Measurements from ENCODE around the gene SPIRE1. TPM values are rescaled to one million over a fixed set of nuclear protein-coding genes. Genes with fewer than 3 reads are reported as not detected.
"Not testable (repeated sequence)": the region's sequence is repeated elsewhere in the genome, so short reads cannot be mapped to it uniquely, and the experiment has no call there.

Gene SPIRE1
- total RNA-seq, 2 donors from 2014 or later: 1.9 to 2.3 TPM

DNA sequence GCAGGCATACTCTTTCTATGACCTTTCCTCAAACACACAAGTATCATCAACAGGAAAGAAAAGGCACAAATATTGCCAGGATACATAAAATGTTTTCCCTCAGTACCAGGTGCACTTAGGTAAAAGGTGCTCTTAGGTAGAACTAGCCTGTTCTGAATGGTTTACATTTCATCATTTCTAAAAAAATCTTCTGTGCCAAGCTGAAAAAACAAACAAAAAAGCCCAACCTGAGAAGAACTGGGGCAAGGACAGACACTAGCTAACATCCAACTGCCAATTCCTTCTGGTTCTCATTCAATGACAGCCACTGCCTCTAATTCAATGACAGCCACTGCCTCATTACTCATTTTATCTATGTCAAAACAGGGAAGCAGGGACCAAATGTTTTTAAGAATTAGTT lies 68.5 kb downstream of the SPIRE1 start:
- H3K27ac Mint-ChIP-seq: no peak overlapping the region
- no peaks in the 10 kb centered on the region for H3K36me3 Mint-ChIP-seq
- no peak for ATAC-seq
- no peaks in the 10 kb centered on the region for H3K9me3 Mint-ChIP-seq
- DNase-seq (ENCODE audit: low spot score in 2 of 2): no peak

- H3K9me3 Mint-ChIP-seq: no peaks in the 10 kb centered on the region
- no peaks in the 10 kb centered on the region for H3K36me3 Mint-ChIP-seq
- H3K27ac Mint-ChIP-seq: no peak overlapping the region
- DNase-seq (ENCODE audit: low spot score in 2 of 2) (no peak), ATAC-seq (no peak)
These were observed 71.0 kb downstream of the SPIRE1 start for GRCh38 chr18:12586956-12587355.

DNA sequence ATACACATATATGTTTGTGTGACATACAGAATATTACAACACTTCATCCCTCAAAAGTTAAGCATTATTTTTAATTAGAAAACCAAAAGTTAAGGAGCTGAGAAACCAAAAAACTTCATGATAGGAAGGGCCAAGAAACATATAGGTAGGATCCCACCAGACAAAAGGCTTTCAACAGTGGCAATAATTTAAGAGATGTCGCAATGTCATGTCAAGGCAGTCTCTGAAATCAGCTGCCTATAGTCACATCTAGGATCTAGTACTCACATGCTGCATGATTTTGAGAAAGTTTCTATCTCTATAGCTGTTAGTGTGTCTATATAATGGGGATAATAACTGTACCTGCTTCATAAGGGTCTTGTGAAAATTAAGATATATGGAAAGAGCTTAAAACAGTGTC lies 72.7 kb downstream of the SPIRE1 start:
- Mint-ChIP-seq H3K36me3 (no peaks in the 10 kb centered on the region), H3K27ac (no peak overlapping the region), H3K9me3 (no peaks in the 10 kb centered on the region)
- DNase-seq (ENCODE audit: low spot score in 2 of 2): no peak
- no peak for ATAC-seq

GRCh38 chr18:12580630-12581342 lies 77.1 kb downstream of the SPIRE1 start:
- ATAC-seq: no peak
- no peak for DNase-seq (ENCODE audit: low spot score in 2 of 2)
- no peaks in the 10 kb centered on the region for H3K9me3 Mint-ChIP-seq
- H3K36me3 Mint-ChIP-seq: no peaks in the 10 kb centered on the region
- no peak overlapping the region for H3K27ac Mint-ChIP-seq

DNA sequence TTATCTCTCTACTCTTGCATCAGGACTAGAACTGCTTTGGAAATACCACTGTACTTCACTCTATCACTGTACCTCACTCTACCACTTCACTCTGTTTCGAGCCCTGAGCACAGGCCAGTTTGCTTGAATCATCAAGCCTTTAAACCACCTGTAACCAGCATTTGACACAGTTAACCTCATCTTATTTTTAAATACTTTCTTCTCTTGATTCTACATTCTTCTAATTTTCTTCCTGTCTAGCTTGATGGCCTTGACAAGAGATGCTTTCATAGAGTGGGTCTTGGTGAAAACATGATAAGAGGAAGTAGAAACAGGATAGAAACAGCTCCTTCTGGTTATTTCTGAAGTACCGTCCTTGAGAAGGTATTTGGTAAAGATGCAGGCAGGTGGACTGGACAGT lies 78.1 kb downstream of the SPIRE1 start:
- DNase-seq (ENCODE audit: low spot score in 2 of 2) (no peak), ATAC-seq (no peak)
- Mint-ChIP-seq H3K9me3 (no peaks in the 10 kb centered on the region), H3K27ac (no peak overlapping the region), H3K36me3 (no peaks in the 10 kb centered on the region)

DNA sequence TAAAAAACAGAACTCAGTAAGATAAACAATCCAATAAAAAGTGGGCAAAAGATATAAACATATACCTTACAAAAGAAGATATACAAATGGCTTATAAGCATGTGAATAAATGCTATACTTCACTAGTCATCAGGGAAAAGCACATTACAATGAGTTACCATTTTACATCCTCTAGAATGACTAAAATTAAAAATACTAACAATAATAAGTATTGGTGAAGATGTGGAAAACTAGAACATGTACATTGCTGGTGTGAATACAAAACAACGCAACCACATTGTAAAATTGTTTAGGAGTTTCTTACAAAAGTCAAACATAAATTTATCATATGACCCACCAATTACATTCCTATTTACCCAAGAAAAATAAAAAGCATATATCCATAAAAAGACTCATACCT lies 80.1 kb downstream of the SPIRE1 start:
- DNase-seq (ENCODE audit: low spot score in 2 of 2) (no peak), ATAC-seq (no peak)
- Mint-ChIP-seq H3K27ac (no peak overlapping the region), H3K36me3 (no peaks in the 10 kb centered on the region), H3K9me3 (no peaks in the 10 kb centered on the region)

DNA sequence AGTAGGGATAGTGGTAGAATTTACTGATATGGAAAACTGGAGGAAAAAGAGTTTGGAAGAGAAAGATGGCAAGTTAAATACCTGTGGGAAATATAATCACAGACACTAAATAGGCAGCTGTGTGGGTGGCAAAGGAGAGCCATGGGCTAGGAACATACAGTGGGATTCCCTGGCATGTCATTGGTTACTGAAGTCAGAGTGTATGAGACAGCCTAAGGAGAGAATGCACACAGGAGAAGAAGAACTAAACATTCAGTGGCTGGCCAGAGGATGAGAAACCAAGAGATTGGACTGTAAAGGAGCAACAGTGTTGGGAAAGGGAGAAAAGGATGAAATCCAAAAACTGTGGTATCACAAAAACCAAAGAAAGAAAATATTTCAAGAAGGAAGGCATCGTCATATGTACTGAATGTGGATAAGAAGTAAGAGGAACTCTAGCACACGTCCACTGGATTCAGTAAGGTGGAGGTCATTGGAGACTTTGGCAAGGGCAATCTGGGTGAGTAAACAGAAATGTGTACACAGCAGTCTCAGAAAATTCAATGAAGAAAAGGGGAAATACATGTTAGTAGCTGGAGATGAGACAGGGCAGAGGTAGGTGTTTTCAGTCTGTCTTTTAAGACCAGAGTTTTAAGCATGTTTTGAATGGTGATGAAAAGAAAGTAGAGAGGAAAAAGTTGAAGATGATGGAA lies 83.3 kb downstream of the SPIRE1 start:
- H3K36me3 Mint-ChIP-seq: no peaks in the 10 kb centered on the region
- H3K27ac Mint-ChIP-seq: no peak overlapping the region
- H3K9me3 Mint-ChIP-seq: no peaks in the 10 kb centered on the region
- DNase-seq (ENCODE audit: low spot score in 2 of 2): no peak
- ATAC-seq: no peak

GRCh38 chr18:12571630-12572029 lies 86.3 kb downstream of the SPIRE1 start:
- H3K27ac Mint-ChIP-seq: no peak overlapping the region
- no peaks in the 10 kb centered on the region for H3K36me3 Mint-ChIP-seq
- ATAC-seq: no peak
- H3K9me3 Mint-ChIP-seq: no peaks in the 10 kb centered on the region
- DNase-seq (ENCODE audit: low spot score in 2 of 2): no peak

DNA sequence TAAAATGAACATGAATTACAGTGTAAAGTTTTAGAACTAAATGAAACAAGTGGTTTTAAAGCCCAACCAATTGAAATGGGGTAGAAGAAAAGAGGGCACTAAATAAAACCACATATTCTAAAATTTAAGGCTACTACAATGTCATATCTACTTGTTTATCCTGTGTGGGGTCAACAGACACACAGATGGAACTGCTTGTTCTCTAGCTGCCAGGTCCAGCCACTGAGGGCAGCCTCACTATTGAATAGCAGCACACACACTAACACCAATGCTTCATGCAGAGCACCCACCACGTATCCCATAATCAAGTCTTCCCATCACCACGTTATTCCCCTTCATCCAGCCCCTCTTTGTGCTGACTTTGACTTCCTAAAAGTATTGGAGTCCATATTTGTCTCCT lies 88.1 kb downstream of the SPIRE1 start:
- H3K27ac Mint-ChIP-seq: no peak overlapping the region
- DNase-seq (ENCODE audit: low spot score in 2 of 2) (no peak), ATAC-seq (no peak)
- no peaks in the 10 kb centered on the region for H3K9me3 Mint-ChIP-seq
- H3K36me3 Mint-ChIP-seq: no peaks in the 10 kb centered on the region

- Mint-ChIP-seq H3K9me3 (no peaks in the 10 kb centered on the region), H3K36me3 (no peaks in the 10 kb centered on the region), H3K27ac (no peak overlapping the region)
- no peak for DNase-seq (ENCODE audit: low spot score in 2 of 2)
- no peak for ATAC-seq
These were observed 90.1 kb downstream of the SPIRE1 start for GRCh38 chr18:12567849-12568248.

- Mint-ChIP-seq H3K9me3 (no peaks in the 10 kb centered on the region), H3K27ac (no peak overlapping the region), H3K36me3 (no peaks in the 10 kb centered on the region)
- ATAC-seq (no peak), DNase-seq (ENCODE audit: low spot score in 2 of 2) (no peak)
These were observed 93.0 kb downstream of the SPIRE1 start for GRCh38 chr18:12564861-12565260.

- no peak overlapping the region for H3K27ac Mint-ChIP-seq
- H3K9me3 Mint-ChIP-seq: no peaks in the 10 kb centered on the region
- DNase-seq (ENCODE audit: low spot score in 2 of 2): no peak
- H3K36me3 Mint-ChIP-seq: no peaks in the 10 kb centered on the region
- ATAC-seq: no peak
These were observed 93.5 kb downstream of the SPIRE1 start for GRCh38 chr18:12564378-12564777.

DNA sequence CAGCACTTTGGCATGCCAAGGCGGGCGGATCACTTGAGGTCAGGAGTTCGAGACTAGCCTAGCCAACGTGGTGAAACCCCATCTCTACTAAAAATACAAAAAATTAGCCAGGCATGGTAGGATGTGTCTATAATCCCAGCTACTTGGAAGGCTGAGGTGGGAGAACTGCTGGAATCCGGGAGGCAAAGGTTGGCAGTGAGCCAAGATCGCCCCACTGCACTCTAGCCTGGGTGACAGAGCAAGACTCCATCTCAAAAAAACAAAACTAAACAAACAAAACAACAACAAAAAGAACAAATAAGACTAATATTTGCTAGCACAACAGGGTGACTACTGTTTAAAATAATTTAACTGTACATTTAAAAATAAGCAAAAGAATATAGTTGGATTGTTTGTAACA lies 97.3 kb downstream of the SPIRE1 start:
- DNase-seq (ENCODE audit: low spot score in 2 of 2); ATAC-seq: not testable (repeated sequence)

GRCh38 chr18:12559319-12559718 lies 98.6 kb downstream of the SPIRE1 start:
- no peak overlapping the region for H3K27ac Mint-ChIP-seq
- H3K36me3 Mint-ChIP-seq: peaks cover 0 to 5% of the 10 kb centered on the region in 2 donors
- no peak for ATAC-seq
- peaks cover 4 to 5% of the 10 kb centered on the region in 2 donors for H3K9me3 Mint-ChIP-seq
- DNase-seq (ENCODE audit: low spot score in 2 of 2): no peak

More for the DNA sequence above, 97.3 kb downstream of the SPIRE1 start:
- not testable (repeated sequence) for H3K36me3 Mint-ChIP-seq, H3K27ac Mint-ChIP-seq, H3K9me3 Mint-ChIP-seq

- no peak overlapping the region for H3K27ac Mint-ChIP-seq
- DNase-seq (ENCODE audit: low spot score in 2 of 2): no peak
- ATAC-seq: no peak
- H3K36me3 Mint-ChIP-seq: peaks cover 7 to 8% of the 10 kb centered on the region in 2 donors
- peaks cover 5 to 6% of the 10 kb centered on the region in 2 donors for H3K9me3 Mint-ChIP-seq
These were observed 100.7 kb downstream of the SPIRE1 start for GRCh38 chr18:12556946-12557806.

DNA sequence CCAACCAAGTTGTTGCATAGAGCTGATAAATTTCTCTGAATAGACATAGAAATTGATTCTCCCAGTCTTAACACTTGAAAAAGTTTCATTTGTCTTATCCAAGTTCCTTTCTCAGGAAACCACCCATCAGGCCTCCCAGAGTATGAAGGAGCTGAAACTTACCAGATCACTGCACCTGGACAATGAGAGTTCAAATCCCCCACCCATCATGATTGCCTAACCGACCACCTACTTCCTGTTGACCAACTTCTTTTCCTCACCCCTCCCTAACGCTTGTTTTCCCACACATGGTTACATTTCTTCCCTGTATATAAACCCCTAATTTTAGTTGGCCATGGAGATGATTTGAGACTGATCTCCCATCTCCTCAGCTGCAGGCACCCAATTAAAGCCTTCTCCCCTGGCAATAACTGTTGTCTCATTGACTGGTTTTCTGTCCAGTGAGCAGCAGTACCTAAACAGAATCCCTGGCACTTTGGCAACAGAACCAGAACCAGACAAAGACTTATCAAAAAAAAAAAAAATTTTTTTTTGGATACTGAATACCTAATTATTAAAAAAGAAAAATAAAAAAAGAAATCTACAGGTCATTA lies 103.0 kb downstream of the SPIRE1 start:
- peaks cover 7 to 8% of the 10 kb centered on the region in 2 donors for H3K36me3 Mint-ChIP-seq
- ATAC-seq (no peak), DNase-seq (ENCODE audit: low spot score in 2 of 2) (no peak)
- peaks cover 5 to 6% of the 10 kb centered on the region in 2 donors for H3K9me3 Mint-ChIP-seq
- no peak overlapping the region for H3K27ac Mint-ChIP-seq

GRCh38 chr18:12552879-12553242 lies 105.0 kb downstream of the SPIRE1 start:
- peaks cover 7 to 8% of the 10 kb centered on the region in 2 donors for H3K36me3 Mint-ChIP-seq
- no peak overlapping the region for H3K27ac Mint-ChIP-seq
- ATAC-seq: no peak
- peaks cover 5 to 6% of the 10 kb centered on the region in 2 donors for H3K9me3 Mint-ChIP-seq
- no peak for DNase-seq (ENCODE audit: low spot score in 2 of 2)
